Measurements from ENCODE around the gene DISC1.
A peak's percentile ranks its signal among the peaks of the same experiment; 100 is the strongest.
"Not testable (repeated sequence)": the region's sequence is repeated elsewhere in the genome, so short reads cannot be mapped to it uniquely, and the experiment has no call there.

DISC1 gene

DNA sequence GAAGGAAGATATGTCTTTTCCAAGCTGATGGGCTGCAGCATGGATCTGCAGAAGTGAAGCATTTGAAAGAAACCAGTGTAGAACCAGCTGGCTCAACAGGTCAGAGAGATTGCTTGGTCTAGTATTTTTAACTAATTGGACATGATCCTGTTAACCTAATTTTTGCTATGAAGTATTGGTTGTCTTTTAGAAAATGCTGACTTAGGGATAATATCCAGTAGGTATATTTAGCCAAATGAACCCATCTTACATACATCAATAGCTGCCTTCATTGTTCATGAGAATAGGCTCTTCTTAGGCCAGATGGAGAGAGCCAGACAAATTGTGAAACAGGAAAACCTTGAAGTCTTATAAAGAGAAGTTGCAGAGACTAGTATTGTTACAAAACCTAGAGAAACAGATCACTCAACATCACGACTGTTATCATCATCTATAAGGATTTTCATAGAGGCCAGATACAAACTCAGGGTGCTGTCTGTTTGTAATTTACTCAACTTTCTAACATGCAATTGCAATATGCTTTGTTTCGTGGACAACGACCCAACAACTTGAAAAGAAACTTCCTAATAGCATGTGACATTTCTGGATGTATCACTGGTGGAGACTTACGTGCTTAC is 148.2 kb downstream of the DISC1 start:
- DNase-seq (ENCODE audit: low read depth), result no peak

DNA sequence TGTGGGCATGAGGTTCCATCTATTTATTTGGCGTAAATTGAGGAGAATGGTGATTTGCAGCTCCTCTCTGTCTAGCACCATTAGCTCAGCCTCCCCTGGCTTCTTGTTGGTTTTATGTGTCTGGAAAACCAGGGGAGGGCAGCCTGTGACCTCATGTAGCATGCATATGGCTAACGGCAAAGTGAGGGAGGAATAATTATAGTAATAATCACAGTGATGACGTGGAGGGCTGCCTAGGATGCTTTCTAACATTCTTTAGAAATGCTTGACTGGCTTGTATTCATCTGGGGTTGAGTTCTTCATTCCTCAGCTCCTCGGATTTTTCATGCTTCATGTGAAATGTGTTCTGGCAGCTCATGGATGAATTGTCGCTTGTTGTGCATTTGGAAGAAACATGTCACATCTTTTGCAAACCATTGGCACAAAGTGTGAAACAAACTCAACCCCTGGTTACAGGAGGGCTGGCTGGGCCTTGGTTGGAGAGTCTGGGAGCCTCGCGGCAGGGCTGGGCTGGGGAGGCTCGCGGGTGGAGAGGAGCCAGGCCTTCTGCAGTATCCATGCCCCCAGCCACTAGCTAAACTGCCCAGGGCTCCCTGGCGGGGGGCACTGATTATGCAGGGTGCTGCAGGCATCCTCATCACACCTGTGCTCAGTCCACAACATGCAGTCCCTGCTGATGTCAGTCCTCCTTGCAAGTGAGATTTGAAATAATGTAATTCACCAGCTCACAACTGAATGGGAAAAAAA is 149.6 kb downstream of the DISC1 start:
- DNase-seq (ENCODE audit: low read depth), result peak; percentile 6

DNA sequence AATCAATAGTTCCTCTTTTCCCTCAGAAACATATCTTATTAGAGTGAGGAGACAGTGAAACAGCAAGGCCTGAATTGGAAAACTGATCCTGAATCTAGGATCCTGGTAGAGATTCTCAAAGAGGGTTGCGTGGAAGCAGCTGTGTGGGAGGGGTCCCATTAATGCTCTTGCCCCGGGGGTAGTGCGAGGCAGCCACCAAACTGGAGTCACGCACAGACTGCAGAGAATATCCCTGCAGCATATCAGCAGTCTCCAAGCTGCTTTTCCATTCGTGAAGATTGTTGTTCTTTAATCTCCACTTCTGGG is 150.1 kb downstream of the DISC1 start:
- no peak for DNase-seq (ENCODE audit: low read depth)

DNA sequence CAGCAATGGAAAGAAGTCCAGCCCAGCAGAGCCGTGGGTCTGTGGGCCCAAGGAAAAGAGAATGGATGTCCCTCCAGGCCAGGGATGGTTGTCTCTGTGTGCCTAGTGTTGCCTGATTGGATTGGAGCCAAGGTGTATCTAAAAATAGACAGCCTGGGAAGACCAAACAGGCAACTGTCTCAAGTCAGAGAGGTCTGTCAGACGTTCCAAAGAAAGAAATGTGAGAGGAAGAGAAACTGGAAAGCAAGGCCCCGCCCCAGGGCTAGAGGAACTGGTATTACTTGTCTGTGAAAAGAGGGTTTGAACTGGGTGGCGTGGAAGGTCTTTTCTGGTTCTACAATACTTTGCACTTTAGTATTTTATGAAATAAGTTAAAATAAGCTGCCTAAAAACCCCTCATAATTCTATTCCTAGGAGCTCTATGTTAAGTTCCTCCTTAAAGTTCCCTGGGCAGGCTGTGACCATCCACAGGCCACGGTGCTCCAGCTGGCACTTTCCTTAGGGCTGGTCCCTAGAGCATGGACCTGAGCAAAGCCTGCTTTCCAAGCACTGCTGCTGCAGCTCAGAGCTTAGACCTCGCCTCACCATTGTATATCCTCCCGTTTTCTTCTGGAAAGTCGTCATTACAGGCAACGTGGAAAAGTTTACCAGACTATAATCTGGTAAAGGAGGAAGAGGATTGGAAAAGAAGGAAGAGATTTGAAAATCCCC is 151.6 kb downstream of the DISC1 start:
- DNase-seq (ENCODE audit: low read depth), result no peak

DNA sequence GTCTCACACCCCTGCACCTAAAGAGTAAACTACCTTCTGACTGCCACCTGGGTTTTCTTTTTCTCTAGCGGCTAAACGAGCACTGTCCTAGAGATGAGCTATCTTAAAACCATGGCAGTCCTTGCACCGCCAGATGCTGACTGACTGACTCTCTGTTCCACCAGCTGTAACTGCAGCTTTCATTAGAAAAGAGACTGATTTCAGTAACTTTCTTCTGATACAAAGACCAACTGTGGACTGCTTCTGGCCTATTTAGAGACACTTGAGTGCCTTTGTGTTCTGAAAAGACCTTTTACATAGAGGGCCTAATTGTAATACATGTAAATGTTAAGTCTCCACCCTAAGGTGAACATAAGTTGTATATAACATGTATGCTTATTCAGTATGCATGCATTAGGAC is 152.5 kb downstream of the DISC1 start:
- no peak for DNase-seq (ENCODE audit: low read depth)

DNA sequence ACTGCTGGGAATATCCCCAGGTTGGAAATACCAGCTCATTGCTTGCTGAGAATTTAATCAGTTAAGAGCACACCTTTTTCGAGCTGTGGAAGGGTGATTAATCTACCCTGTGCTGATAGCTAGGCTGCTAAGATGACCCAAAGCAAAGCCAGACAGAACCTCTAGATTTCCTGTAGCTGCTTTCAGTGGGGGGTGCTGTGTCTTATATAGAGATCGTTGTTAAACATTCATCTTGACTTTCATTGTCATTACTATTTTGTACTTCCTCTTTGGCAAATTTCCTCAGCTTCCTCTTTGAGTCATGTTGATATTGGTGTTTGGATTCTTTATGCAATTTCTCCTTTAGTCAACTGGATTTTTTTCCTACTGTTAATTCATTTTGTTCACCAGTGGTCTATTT is 155.3 kb downstream of the DISC1 start:
- no peak for DNase-seq (ENCODE audit: low read depth)

DNA sequence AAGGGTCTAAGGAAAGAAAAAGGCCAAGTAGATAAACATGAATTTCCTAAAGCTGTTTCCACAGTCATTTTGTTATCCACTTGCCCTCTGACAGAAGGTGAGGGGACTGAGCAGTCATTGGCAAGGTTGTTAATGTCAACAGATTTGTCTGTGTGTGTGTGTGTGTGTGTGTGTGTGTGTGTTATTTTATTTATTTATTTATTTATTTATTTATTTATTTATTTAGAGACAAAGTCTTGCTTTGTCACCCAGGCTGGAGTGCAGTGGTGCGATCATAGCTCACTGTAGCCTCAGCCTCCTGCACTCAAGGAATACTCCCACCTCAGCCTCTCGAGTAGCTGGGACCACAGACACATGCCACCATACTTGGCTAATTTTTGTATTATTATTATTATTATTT is 158.5 kb downstream of the DISC1 start:
- not testable (repeated sequence) for DNase-seq (ENCODE audit: low read depth)

DNA sequence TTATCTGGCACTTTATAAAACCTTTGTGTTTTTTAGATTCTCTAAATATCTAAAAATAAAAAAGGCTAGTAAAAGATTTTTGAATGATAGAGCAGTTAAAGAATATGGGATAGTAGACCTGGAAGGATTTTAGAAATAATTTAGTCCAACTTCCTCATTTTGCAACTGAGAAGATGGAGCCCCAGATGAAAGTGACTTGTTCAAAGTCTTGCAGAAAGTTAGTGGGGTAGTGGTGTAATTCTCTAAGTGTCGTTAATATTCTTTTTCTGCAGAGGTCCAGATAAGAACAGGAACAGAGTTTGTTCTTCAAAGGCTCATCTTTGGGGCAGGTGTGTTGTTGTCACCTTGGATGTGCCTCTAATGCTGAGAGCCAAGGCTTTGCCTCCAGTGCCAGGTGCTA is 159.5 kb downstream of the DISC1 start:
- no peak for DNase-seq (ENCODE audit: low read depth)

DNA sequence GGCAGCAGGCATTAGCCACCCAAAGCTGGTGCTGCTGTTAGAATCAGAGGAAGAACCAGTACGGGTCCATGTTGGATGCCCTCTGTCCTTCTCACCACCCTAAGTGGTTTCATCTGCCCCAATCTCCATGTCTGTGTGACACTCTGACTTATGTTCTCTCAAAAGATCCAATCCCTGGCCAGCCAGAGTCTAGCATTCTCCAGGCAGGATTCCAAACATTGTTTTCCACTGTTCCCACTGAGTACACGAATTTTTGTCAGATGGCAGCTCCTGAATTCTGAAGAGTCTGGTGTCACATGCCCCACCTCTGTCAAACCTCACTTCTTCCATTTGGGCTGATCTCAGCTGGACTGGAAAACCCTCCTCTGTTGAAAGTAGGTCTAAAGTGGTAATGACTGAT is 166.0 kb downstream of the DISC1 start:
- no peak for DNase-seq (ENCODE audit: low read depth)

DNA sequence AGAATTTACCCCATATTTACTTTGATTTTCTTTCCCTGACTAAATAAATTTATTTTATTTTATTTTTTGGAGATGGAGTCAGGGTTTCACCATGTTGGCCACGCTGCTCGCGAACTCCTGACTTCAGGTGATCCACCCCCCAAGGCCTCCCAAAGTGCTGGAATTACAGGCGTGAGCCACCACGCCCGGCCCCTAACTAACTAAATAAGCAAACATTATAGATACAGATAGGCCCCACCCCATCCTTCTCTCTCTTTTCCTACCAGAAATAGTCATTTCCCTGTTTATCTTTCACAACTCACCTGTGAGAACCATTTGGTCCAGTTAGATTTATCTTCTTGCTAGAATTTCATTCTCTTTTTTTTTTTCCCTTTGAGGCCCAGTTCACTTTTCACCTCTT is 167.3 kb downstream of the DISC1 start:
- DNase-seq (ENCODE audit: low read depth), result no peak

DNA sequence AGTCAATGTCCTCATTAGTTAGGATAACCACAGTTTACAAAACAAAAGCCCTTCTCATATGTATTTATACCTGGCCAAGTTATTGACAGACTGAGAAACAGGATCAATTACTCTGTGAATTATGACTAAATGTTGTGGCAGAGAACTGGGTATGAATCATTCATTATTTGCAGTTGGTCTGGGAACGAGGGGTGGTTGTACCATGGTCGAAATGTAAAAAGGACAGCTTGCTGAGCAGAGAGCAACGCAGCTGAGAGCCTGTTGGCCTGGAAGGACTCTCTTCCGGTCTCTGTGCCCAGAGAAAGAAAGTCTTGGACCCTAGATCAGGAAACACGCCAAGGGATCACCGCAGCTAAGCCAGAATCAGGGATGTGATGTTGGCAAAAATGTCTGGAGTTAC is 169.6 kb downstream of the DISC1 start:
- DNase-seq (ENCODE audit: low read depth), result no peak

DNA sequence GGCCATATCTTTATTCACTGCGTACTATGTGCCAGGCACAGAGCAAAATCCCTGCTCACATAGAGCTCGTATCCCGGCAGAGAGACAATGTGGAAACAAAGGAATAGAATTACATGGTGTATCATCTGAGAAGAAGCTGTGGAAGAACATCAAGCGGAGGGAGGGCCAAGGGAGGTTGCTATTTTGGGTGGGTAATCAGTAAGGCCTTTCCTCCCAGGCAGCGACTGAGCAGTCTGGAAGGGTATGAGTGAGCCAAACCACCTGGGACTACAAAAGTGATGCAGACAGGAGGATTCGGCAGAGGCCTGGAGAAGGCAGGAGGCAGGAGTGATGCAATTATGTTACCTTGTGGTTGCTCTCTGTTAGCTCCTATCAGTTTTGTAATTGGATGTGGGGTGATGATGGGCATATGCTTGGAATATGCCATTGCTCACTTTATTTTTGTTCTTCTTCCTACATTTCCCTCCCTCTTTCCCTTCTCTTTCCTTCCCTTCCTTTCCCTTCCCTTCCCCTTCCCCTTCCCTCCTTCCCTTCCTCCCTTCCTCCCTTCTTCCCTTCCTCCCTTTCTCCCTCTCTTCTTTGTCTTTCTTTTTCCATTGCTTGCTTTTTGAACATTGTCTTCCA is 172.9 kb downstream of the DISC1 start:
- DNase-seq (ENCODE audit: low read depth), result no peak

DNA sequence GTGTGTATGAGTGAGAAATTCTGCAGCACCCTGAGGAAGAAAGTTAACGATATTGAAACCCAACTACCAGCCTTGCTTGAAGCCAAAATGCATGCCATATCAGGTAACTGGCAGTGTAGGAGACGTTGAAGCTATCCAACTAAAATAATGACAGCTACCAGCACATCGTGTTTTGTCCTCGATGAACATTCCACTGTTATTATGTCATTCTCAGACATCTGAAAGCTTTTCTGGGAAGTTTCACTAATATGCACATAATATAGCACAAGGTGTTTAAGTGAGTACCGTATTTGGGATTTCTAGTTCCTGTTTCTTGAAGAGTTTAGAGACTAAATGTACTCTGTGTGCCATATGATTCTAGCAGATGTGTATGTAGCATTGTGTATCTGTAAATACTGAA is 173.5 kb downstream of the DISC1 start:
- no peak for DNase-seq (ENCODE audit: low read depth)

DNA sequence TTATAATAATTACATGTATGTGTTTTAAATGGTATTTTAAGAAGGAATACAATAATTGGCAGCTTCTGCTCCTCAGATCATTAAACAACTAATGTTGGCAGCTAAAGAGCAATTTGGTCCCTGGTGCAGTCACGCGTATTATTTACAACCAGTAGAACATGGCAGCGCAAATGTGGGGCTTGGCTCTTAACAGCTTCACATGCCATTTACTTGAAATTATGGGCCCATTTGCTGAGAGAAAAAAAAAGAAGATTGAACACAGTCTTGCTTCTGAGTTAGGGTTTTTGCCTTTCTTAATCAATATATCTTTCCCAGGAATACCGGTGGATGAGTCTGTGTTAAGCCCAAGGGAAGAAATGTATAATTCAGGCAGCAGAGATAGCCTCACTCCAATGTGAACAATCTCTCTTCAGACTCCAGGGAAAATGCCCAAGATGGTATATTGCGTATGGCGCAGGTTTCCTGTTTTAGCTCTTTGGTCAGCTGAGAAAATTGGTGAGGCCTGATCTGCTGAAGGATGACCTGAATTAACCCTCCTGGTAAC is 174.5 kb downstream of the DISC1 start:
- DNase-seq (ENCODE audit: low read depth), result no peak

DNA sequence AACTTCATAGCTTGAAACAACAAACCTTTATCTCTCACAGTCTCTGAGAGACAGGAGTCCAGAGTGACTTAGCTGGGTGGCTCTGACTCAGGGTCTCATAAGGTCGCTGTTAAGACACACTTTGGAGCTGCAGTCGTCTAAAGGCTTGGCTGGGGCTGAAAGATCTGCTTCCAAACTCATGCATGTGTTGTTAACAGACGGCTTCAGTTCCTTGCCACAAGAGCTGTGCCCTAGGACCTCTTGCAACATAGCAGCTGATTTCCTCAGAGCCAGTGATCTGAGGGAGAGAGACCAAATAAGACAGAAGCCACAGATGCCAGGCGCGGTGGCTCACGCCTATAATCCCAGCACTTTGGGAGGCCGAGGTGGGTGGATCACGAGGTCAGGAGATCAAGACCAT is 176.8 kb downstream of the DISC1 start:
- DNase-seq (ENCODE audit: low read depth), result peak; percentile 18

DNA sequence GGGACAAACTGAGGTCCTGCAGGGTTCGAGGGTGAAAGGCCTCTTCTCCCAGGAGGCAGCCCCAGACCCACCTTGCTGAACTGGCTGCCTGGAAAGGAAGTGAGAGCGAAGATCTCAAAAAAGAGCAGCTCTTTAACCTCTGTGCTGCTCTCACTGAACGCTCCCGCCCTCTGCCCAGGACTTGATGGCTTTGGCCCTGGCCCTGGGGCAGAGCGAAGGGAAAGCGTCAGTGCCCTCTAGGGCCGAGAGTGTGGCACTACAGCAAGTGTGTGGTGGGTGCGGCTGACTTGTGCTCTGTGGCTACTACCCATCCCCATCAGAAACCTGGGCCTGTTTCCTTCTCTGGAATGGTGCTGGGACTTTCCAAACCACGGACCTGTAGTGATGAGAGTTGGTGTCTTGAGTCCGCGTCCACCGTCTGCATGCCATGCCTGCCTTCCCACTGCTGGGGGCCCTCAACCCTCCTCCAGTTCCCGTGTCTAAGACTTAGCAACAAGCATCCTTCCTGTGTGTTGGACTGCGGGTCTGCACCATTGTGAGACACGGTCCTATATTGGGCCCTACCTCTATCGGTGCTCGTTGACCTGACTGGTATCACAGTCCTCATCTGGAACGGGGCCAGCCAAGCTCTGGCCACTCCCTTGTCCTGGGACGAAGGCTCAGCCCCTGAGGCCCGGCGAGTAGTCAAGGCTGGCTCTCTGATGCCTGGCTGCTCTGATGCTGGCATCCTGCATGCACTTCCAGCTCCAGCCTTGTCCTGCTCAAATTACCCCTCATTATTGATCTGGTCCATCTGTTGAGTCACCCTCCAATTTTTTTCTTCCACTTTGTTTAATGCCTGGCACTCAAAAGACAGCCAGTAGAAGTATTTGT is 180.3 kb downstream of the DISC1 start:
- no peak for DNase-seq (ENCODE audit: low read depth)

DNA sequence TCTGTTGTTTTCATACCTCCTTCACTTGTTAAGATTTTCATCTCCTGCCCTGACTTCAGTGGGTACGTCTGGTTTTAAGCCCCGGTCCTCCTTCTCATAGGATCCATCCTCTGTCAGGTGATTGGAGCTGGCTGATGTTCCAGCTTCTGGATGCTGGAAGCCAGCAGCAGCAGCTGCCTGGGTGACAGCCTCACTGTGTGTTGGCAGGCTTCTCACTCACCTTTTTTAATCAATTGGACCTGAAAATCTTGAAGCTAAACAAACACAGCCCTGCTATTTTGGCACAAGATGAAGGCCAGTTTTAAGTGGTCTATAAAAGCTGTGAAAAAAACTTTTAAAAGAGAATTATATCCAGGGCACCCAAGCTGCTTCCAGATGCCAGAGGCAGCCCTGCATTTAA is 181.0 kb downstream of the DISC1 start:
- no peak for DNase-seq (ENCODE audit: low read depth)

DNA sequence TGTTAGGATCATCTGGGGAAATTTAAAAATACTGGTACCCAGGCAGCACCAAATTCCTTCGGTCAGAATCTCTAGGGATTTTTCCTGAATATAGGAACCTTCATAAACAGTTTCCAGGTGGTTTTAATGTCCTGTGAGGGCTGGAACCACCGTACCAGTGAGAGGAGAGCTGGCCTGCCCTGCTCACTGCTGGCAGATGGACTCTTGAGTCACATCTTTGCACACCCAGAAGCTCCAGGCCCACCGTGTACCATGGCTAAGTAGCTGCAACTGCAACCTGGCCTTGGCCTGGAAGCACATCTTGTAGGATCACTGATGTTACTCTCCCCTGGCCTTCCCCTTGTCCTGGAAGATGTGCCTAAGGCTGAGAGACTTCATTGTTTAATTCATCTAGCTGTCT is 181.5 kb downstream of the DISC1 start:
- no peak for DNase-seq (ENCODE audit: low read depth)

DNA sequence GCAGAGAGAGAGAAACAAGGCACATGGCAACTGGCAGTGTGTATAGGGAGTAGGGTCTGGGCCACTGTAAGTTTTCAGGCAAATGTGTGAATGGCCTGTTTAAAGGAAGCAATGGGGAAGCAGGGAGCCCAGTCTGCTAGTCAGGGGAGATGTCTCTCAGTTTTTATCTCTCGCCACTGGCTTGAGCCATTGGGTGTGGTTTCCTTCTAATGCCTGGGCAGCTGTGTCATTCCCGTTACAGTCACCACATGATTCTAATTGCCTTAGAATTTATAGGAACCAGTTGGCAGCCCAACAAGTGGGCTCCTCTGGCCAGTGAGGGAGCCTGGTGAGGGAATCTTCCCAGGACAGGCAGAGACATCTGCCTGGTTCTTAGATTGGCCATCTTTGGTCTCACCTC is 182.4 kb downstream of the DISC1 start:
- no peak for DNase-seq (ENCODE audit: low read depth)

DNA sequence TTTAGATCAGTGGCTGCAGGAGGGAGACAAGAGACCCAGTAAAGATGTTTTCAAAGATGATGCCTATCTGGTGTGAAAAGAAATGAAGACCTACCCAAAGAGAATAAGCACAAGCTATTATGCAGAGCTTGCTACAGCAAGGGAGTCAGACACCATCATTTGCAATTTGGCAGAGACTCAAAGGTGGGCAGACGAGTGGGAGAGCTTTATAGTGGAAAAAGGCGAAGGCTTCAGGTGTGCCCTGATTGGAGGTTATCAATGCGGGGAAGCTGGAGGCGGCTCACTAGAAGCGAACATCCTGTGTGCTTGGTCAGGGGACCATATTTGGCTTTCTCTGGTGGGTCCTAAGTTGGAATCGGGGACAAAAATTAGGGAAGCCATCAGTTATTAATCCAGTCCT is 183.8 kb downstream of the DISC1 start:
- DNase-seq (ENCODE audit: low read depth), result no peak

DNA sequence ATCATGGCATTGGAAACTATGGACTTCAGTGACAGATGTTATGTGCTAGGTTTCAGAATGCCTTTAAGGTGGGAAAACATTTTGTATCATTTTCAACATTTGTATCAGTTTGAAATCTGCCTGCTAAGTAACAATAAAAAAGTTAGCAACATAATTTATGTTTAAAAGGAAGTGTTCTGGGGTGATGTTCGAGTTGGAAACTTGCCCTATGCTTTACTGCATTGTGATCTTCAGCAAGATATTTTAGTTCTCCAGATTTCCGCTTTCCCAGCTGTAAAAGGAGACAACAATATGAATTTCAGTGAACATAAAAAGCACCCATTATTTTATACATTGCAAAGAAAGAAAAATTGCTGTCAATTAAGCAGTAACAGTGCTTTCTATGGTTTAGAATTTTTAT is 187.4 kb downstream of the DISC1 start:
- no peak for DNase-seq (ENCODE audit: low read depth)

DNA sequence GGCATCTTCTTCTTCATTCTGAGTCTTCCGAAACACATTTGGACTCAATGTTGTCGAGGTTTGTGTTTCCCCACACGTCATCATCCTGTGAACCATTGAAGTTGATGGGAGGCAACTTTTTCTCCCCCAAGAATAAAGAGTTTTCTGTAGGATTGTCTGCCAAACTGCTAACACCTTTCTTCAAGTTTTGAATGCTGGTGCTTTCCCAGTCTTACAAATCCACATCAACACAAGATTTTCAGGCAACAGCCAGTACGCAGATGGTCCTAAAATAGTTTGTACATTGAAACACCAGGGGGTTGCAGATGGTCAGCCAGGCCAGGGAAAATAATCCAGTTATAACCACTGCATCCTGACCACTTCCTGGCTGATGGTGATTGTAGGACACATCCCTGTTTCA is 187.9 kb downstream of the DISC1 start:
- no peak for DNase-seq (ENCODE audit: low read depth)
